H9 (cell line): ENCODE measurements around the gene XIRP2. TPM values are rescaled to one million over a fixed set of nuclear protein-coding genes. Genes with fewer than 3 reads are reported as not detected.

Source experiments
- DNase-seq: peaks from one replicate; pipeline ENCODE4 v3.0.0-alpha.2; 2017
- H2AFZ ChIP-seq: one replicate; pipeline ENCODE4 v1.6.1; 2013; ENCODE audit warnings: mild to moderate bottlenecking, low read length, control low read depth, moderate library complexity
- H2AK5ac ChIP-seq: 2 replicates; pipeline ENCODE4 v1.6.1; 2013; ENCODE audit warnings: low read length, control low read depth, mixed read lengths; ENCODE audit not compliant: insufficient read length
- H2BK120ac ChIP-seq: one replicate; pipeline ENCODE4 v1.6.1; 2013; ENCODE audit warnings: low read depth, mild to moderate bottlenecking, low read length, control low read depth, inconsistent platforms; ENCODE audit not compliant: poor library complexity, severe bottlenecking
- H2BK12ac ChIP-seq: 2 replicates; pipeline ENCODE4 v1.6.1; 2013; ENCODE audit warnings: low read length, control low read depth, mixed read lengths, low read depth; ENCODE audit not compliant: insufficient read length
- H2BK15ac ChIP-seq: 2 replicates; pipeline ENCODE4 v1.6.1; 2013; ENCODE audit warnings: low read depth, low read length, control low read depth
- H2BK20ac ChIP-seq: one replicate; pipeline ENCODE4 v1.6.1; 2013; ENCODE audit warnings: low read depth, mild to moderate bottlenecking, low read length, control low read depth, inconsistent platforms; ENCODE audit not compliant: poor library complexity, severe bottlenecking
- H2BK5ac ChIP-seq: 2 replicates; pipeline ENCODE4 v1.6.1; 2013; ENCODE audit warnings: low read length, control low read depth, mixed read lengths; ENCODE audit not compliant: insufficient read length
- H3K14ac ChIP-seq: 2 replicates; pipeline ENCODE4 v1.6.1; 2013; ENCODE audit warnings: low read length, control low read depth; ENCODE audit not compliant: insufficient read depth
- H3K18ac ChIP-seq: 2 replicates; pipeline ENCODE4 v1.6.1; 2013; ENCODE audit warnings: low read depth, mild to moderate bottlenecking, mixed read lengths, low read length, control low read depth; ENCODE audit not compliant: insufficient read length
- H3K23ac ChIP-seq: 2 replicates; pipeline ENCODE4 v1.6.1; 2013; ENCODE audit warnings: low read length, control low read depth, mixed read lengths, low read depth; ENCODE audit not compliant: insufficient read length
- H3K23me2 ChIP-seq: 2 replicates; pipeline ENCODE4 v1.6.1; 2013; ENCODE audit warnings: low read depth, mild to moderate bottlenecking, mixed read lengths, low read length, control low read depth; ENCODE audit not compliant: insufficient read length, poor library complexity, severe bottlenecking
- H3K27ac ChIP-seq: 2 replicates; pipeline ENCODE4 v1.5.1; 2013; ENCODE audit warnings: low read length, control low read depth, mixed read lengths, low read depth; ENCODE audit not compliant: insufficient read length
- H3K27me3 ChIP-seq: 2 replicates; pipeline ENCODE4 v1.6.1; 2013; ENCODE audit warnings: low read length, control low read depth, inconsistent platforms; ENCODE audit not compliant: insufficient read depth
- H3K4ac ChIP-seq: 2 replicates; pipeline ENCODE4 v1.6.1; 2013; ENCODE audit warnings: low read depth, mild to moderate bottlenecking, control low read depth, inconsistent platforms, low read length, moderate library complexity
- H3K4me1 ChIP-seq: 2 replicates; pipeline ENCODE4 v1.6.1; 2013; ENCODE audit warnings: low read length, control low read depth, inconsistent platforms; ENCODE audit not compliant: insufficient read depth
- H3K4me2 ChIP-seq: 2 replicates; pipeline ENCODE4 v1.6.1; 2013; ENCODE audit warnings: low read length, control low read depth, mixed read lengths; ENCODE audit not compliant: insufficient read length, insufficient read depth
- H3K56ac ChIP-seq: 2 replicates; pipeline ENCODE4 v1.6.1; 2013; ENCODE audit warnings: low read depth, mild to moderate bottlenecking, mixed read lengths, low read length, control low read depth; ENCODE audit not compliant: insufficient read length
- H3K79me1 ChIP-seq: 2 replicates; pipeline ENCODE4 v1.6.1; 2013; ENCODE audit warnings: low read depth, mild to moderate bottlenecking, moderate library complexity, low read length, control low read depth, inconsistent platforms; ENCODE audit not compliant: insufficient read depth, poor library complexity, severe bottlenecking
- H3K79me2 ChIP-seq: 2 replicates; pipeline ENCODE4 v1.6.1; 2013; ENCODE audit warnings: low read length, control low read depth, inconsistent platforms; ENCODE audit not compliant: insufficient read depth
- H3K9ac ChIP-seq: 2 replicates; pipeline ENCODE4 v1.6.1; 2013; ENCODE audit warnings: low read length, control low read depth, mixed read lengths; ENCODE audit not compliant: insufficient read length; ENCODE audit errors: extremely low read depth
- H3K9me3 ChIP-seq: one replicate; pipeline ENCODE4 v1.6.1; 2013; ENCODE audit warnings: low read depth, low read length, inconsistent platforms; ENCODE audit not compliant: control insufficient read depth
- H3T11ph ChIP-seq: one replicate; pipeline ENCODE4 v1.6.1; 2013; ENCODE audit warnings: mild to moderate bottlenecking, low read length, control low read depth, inconsistent platforms
- H4K20me1 ChIP-seq: one replicate; pipeline ENCODE4 v1.6.1; 2013; ENCODE audit not compliant: control insufficient read depth, insufficient read length, insufficient read depth
- H4K5ac ChIP-seq: 2 replicates; pipeline ENCODE4 v1.6.1; 2013; ENCODE audit warnings: low read depth, mild to moderate bottlenecking, mixed read lengths, low read length, control low read depth; ENCODE audit not compliant: insufficient read length
- H4K8ac ChIP-seq: replicated peaks from 2 replicates; pipeline ENCODE4 v1.6.1; 2013; ENCODE audit warnings: low read length, control low read depth, mixed read lengths, low read depth; ENCODE audit not compliant: insufficient read length
- H4K91ac ChIP-seq: 2 replicates; pipeline ENCODE4 v1.6.1; 2013; ENCODE audit warnings: low read depth, mild to moderate bottlenecking, moderate library complexity, mixed read lengths, low read length, control low read depth; ENCODE audit not compliant: insufficient read length
- H3K27ac Mint-ChIP-seq, 3 experiments: 2 replicates in 2 of 3; 3 replicates in 1 of 3; pipeline ENCODE4 v1.8.0; 2020 to 2021; ENCODE audit warnings: mixed read lengths in 3 of 3, mild to moderate bottlenecking in 1 of 3, moderate library complexity in 1 of 3
- H3K27me3 Mint-ChIP-seq: 2 replicates; pipeline ENCODE4 v1.8.0; 2021; ENCODE audit warnings: low read depth, mild to moderate bottlenecking, moderate library complexity, mixed read lengths
- H3K36me3 Mint-ChIP-seq, 3 experiments: 2 replicates in 2 of 3; 3 replicates in 1 of 3; pipeline ENCODE4 v1.8.0; 2020 to 2021; ENCODE audit warnings: low read depth in 3 of 3, mixed read lengths in 3 of 3; ENCODE audit not compliant: insufficient read depth in 1 of 3
- H3K4me1 Mint-ChIP-seq, 2 experiments: 2 replicates each; pipeline ENCODE4 v1.8.0; 2020; ENCODE audit warnings: mixed read lengths in 2 of 2
- H3K4me3 Mint-ChIP-seq, 2 experiments: 2 replicates in 1 of 2; 3 replicates in 1 of 2; pipeline ENCODE4 v1.8.0; 2020 to 2021; ENCODE audit warnings: mild to moderate bottlenecking in 2 of 2, mixed read lengths in 2 of 2, moderate library complexity in 1 of 2
- H3K9me3 Mint-ChIP-seq, 2 experiments: 2 replicates in 1 of 2; 3 replicates in 1 of 2; pipeline ENCODE4 v1.8.0; 2020; ENCODE audit warnings: mild to moderate bottlenecking in 2 of 2, mixed read lengths in 2 of 2, moderate library complexity in 1 of 2
- CTCF ChIP-seq: fragments of 200-600 bp; sonication (generic); conservative IDR thresholded peaks from 3 replicates; pipeline ENCODE4 v1.8.0; 2021; ENCODE audit warnings: antibody characterized with exemption, mild to moderate bottlenecking
- WGBS: extraction: QIAGEN DNeasy Blood & Tissue Kit; methylation state at CpG from one replicate; pipeline ENCODE4 v1.1.7; 2013; ENCODE audit warnings: missing lambda C conversion rate, low lambda C conversion rate, mixed read lengths; ENCODE audit not compliant: insufficient read length; ENCODE audit errors: extremely low coverage; 5-methylcytosine and 5-hydroxymethylcytosine counted together
- total RNA-seq: library from RNA; stranded (reverse); gene quantifications from 2 replicates; pipeline ENCODE4 v1.2.1, GENCODE V29; 2021

XIRP2 gene
- total RNA-seq, 1 experiment from 2014 or later: 0.07 TPM

GRCh38 chr2:167294776-167295140, 406.5 kb downstream of the XIRP2 start:
- Mint-ChIP-seq H3K36me3 (no peaks in the 10 kb centered on the region), H3K4me1 (peaks cover 49 to 53% of the 10 kb centered on the region in 2 experiments), H3K27me3 (peaks cover 2% of the 10 kb centered on the region; the same call in 1 of the 2 replicates), H3K27ac (peak overlapping the region in 1 of 3 experiments; percentile 80; a peak in 2 of 7 replicates), H3K4me3 (peak overlapping the region; percentile 93 to 98), H3K9me3 (no peaks in the 10 kb centered on the region)
- no peak overlapping the region for H3K27ac ChIP-seq
- H2BK12ac ChIP-seq: no peak overlapping the region
- no peak overlapping the region for H2AK5ac ChIP-seq
- no peak overlapping the region for H3K23ac ChIP-seq
- no peak overlapping the region for H2AFZ ChIP-seq
- H2BK20ac ChIP-seq: no peak overlapping the region
- no peak overlapping the region for H3K18ac ChIP-seq
- H4K91ac ChIP-seq: no peak overlapping the region
- no peaks in the 10 kb centered on the region for H3K27me3 ChIP-seq
- no peak overlapping the region for H3K4ac ChIP-seq
- no peak overlapping the region for H2BK5ac ChIP-seq
- H3K4me2 ChIP-seq: peak overlapping the region; percentile 68
- peaks cover 18% of the 10 kb centered on the region for H3K23me2 ChIP-seq
- no peak overlapping the region for H4K5ac ChIP-seq
- WGBS: no CpG with 5 or more reads among the region's 5 CpGs
- H3K14ac ChIP-seq: no peak overlapping the region
- H3K9me3 ChIP-seq: no peaks in the 10 kb centered on the region
- H2BK15ac ChIP-seq: no peak overlapping the region
- H3K4me1 ChIP-seq: no peaks in the 10 kb centered on the region
- no peaks in the 10 kb centered on the region for H3K79me1 ChIP-seq
- H4K8ac ChIP-seq: no peak overlapping the region
- no peak overlapping the region for H3T11ph ChIP-seq
- H3K9ac ChIP-seq: no peak overlapping the region
- peaks cover 4% of the 10 kb centered on the region for H4K20me1 ChIP-seq
- H3K56ac ChIP-seq: no peak overlapping the region
- no peak overlapping the region for H2BK120ac ChIP-seq
- DNase-seq: no peak
- no peak for TF ChIP-seq CTCF
- H3K79me2 ChIP-seq: peaks cover 14% of the 10 kb centered on the region; the same call in 1 of the 2 replicates
